ENCODE results near the gene CYP4F12. TPM values are rescaled to one million over a fixed set of nuclear protein-coding genes. Genes with fewer than 3 reads are reported as not detected.

Gene CYP4F12
- total RNA-seq, 1 donor from 2014 or later = not detected

DNA sequence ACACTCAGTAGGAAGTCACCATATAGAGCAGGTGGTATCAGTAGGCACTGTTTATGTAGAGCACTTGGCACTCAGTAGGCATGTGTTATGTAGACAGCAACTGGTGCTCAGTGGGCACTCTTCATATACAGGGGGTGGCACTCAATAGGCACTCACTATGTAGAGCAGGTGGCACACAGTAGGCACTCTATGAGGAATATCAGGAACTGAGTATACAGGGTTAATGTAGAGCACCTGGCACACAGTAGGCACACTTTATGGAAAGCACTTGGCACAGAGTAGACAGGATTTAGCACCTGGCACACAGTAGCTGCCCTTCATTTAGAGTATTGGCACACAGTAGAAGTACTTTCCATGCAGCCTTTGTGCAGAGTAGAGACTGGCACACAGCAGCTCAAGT is 33.3 kb upstream of the CYP4F12 start:
- Mint-ChIP-seq H3K27me3 (ENCODE audit: low read depth) (no peaks in the 10 kb centered on the region), H3K4me3 (ENCODE audit: unreplicated experiment) (no peak overlapping the region), H3K9me3 (ENCODE audit: low read depth) (peaks cover 13% of the 10 kb centered on the region), H3K4me1 (ENCODE audit: low read depth) (no peaks in the 10 kb centered on the region), H3K27ac (ENCODE audit: unreplicated experiment) (no peak overlapping the region), H3K36me3 (ENCODE audit: low read depth) (no peaks in the 10 kb centered on the region)
- no peak for DNase-seq (ENCODE audit: low spot score)
- TF ChIP-seq, protein P1, sequence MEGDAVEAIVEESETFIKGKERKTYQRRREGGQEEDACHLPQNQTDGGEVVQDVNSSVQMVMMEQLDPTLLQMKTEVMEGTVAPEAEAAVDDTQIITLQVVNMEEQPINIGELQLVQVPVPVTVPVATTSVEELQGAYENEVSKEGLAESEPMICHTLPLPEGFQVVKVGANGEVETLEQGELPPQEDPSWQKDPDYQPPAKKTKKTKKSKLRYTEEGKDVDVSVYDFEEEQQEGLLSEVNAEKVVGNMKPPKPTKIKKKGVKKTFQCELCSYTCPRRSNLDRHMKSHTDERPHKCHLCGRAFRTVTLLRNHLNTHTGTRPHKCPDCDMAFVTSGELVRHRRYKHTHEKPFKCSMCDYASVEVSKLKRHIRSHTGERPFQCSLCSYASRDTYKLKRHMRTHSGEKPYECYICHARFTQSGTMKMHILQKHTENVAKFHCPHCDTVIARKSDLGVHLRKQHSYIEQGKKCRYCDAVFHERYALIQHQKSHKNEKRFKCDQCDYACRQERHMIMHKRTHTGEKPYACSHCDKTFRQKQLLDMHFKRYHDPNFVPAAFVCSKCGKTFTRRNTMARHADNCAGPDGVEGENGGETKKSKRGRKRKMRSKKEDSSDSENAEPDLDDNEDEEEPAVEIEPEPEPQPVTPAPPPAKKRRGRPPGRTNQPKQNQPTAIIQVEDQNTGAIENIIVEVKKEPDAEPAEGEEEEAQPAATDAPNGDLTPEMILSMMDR (IDR thresholded peaks at IDR 0.05) = no peak

DNA sequence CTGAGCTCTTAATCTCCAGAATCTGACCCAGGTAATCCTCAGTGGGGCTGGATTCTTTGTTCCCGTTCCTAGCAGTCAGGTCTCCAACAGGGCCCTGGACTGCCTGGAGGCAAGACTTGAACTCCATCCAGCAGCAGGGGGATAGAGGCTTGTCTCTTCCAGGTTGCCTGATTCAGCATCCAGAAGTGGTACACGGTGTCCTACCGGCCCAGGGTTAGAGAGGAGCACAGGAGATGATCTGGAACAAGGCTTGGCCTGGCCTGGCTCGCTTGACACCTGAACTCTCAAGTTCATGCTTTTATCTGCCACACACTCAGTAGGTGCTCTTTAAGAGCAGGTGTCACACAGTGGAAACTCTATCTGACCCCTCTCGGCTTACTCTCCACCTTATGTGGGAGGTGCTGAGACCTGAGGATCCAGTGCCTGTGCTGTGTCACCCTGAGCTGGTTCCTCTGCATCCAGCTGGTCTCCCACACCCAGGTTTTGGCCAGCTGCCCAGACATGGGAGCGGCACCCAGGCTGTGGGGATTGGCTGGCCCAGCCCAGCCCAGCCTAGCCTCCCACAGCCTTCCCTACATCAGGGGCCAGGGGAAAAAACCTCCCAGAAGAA is 32.5 kb upstream of the CYP4F12 start, which contains the start of gene CYP4F3:
TSS of gene CYP4F3 (plus strand) at position 604 of the 610 bp plus-strand sequence. CDS start 519 bp downstream, outside the sequence.
- no peak for DNase-seq (ENCODE audit: low spot score)
- Mint-ChIP-seq H3K27ac (ENCODE audit: unreplicated experiment) (no peak within 1 kb of the TSS), H3K27me3 (ENCODE audit: low read depth) (no peaks in the 10 kb centered on the region), H3K4me3 (ENCODE audit: unreplicated experiment) (no peak within 1 kb of the TSS), H3K4me1 (ENCODE audit: low read depth) (no peaks in the 10 kb centered on the region), H3K36me3 (ENCODE audit: low read depth) (no peaks in the 10 kb centered on the region), H3K9me3 (ENCODE audit: low read depth) (peaks cover 6% of the 10 kb centered on the region)
- TF ChIP-seq, protein P1 (IDR thresholded peaks at IDR 0.05) = no peak

DNA sequence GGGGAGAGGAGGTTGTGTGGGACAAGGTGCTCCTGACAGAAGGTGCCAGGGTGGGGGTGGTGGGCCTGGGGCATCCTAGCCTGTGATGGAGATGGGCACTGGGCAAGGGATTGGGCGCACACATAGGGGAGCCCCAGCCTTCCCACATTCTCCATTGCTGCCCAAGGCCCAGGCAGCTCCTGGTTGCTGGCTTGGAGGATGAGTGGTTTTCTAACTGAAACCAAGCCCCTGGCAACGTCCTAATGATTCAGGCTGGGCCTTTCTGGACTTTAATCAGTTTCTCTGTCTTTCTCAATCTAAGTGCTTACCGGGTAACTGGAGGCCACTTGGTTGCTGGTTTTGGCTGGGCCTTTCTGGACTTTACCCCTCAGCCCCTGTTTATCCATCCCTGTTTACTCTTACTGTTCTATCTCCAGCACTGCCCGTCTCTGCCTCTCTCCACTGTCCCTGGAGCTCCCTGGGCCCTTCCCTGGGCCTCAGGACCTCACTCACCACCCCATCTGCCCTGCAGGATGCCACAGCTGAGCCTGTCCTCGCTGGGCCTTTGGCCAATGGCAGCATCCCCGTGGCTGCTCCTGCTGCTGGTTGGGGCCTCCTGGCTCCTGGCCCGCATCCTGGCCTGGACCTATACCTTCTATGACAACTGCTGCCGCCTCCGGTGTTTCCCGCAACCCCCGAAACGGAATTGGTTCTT is 31.8 kb upstream of the CYP4F12 start:
- H3K4me3 Mint-ChIP-seq (ENCODE audit: unreplicated experiment) = no peak overlapping the region
- DNase-seq (ENCODE audit: low spot score) = no peak
- no peaks in the 10 kb centered on the region for H3K4me1 Mint-ChIP-seq (ENCODE audit: low read depth)
- H3K36me3 Mint-ChIP-seq (ENCODE audit: low read depth) = no peaks in the 10 kb centered on the region
- TF ChIP-seq, protein P1 (IDR thresholded peaks at IDR 0.05) = no peak
- no peaks in the 10 kb centered on the region for H3K27me3 Mint-ChIP-seq (ENCODE audit: low read depth)
- H3K9me3 Mint-ChIP-seq (ENCODE audit: low read depth) = peaks cover 6% of the 10 kb centered on the region
- no peak overlapping the region for H3K27ac Mint-ChIP-seq (ENCODE audit: unreplicated experiment)

DNA sequence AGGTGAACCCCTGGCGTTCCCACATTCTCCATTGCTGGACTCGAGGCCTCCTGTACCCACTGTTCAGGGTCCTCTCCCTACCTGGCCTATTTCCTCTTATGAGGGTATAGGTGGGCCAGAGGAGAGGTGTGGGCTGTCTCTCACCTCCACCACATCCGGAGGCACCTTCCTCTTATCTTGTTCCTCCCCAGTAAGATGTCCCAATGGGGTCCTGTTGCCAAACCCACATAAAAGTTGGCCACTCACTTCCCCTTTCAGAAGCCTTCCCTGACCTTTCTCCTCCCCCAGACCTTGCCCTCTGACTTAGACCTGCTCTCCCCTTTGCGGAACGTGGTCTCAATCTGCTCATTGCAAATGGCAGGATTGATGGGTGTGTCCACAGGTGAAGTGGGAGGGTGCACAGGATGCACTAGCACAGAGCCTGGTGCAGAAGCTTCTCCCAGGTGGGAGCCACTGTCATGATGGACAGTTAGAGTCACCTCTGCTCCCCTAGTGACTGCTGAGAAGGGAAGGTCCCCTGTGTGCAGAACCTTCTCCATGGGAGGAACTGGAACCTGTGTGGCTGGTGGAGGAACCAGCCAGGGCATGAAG is 30.9 kb upstream of the CYP4F12 start:
- H3K36me3 Mint-ChIP-seq (ENCODE audit: low read depth) = no peaks in the 10 kb centered on the region
- no peak for DNase-seq (ENCODE audit: low spot score)
- H3K4me1 Mint-ChIP-seq (ENCODE audit: low read depth) = no peaks in the 10 kb centered on the region
- no peak overlapping the region for H3K27ac Mint-ChIP-seq (ENCODE audit: unreplicated experiment)
- H3K4me3 Mint-ChIP-seq (ENCODE audit: unreplicated experiment) = no peak overlapping the region
- TF ChIP-seq, protein P1 (IDR thresholded peaks at IDR 0.05) = no peak
- no peaks in the 10 kb centered on the region for H3K27me3 Mint-ChIP-seq (ENCODE audit: low read depth)
- H3K9me3 Mint-ChIP-seq (ENCODE audit: low read depth) = peaks cover 11% of the 10 kb centered on the region

DNA sequence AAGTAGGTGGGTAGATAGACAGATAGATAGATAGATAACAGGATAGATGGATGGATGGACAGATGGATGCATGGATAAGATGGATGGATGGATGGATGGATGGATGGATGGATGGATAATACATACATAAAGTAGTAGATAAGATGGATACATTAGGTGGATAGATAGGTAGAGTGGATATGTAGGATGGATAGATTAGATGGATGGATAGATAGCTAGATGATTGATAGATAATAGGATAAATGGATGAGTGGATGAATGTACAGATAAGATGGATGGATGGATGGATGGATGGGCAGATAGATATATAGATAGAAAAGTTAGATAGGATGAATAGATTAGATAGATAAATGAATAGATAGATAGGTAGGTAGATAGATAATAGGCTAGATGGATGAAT is 30.1 kb upstream of the CYP4F12 start:
- DNase-seq (ENCODE audit: low spot score) = no peak
- TF ChIP-seq, protein P1 (IDR thresholded peaks at IDR 0.05) = no peak
- peaks cover 11% of the 10 kb centered on the region for H3K9me3 Mint-ChIP-seq (ENCODE audit: low read depth)
- no peaks in the 10 kb centered on the region for H3K36me3 Mint-ChIP-seq (ENCODE audit: low read depth)
- no peak overlapping the region for H3K27ac Mint-ChIP-seq (ENCODE audit: unreplicated experiment)
- H3K27me3 Mint-ChIP-seq (ENCODE audit: low read depth) = no peaks in the 10 kb centered on the region
- H3K4me3 Mint-ChIP-seq (ENCODE audit: unreplicated experiment) = no peak overlapping the region
- H3K4me1 Mint-ChIP-seq (ENCODE audit: low read depth) = no peaks in the 10 kb centered on the region
